ENCODE data around the gene F13A1.

Gene F13A1

GRCh38 chr6:6191476-6191875 lies 129.0 kb downstream of the F13A1 start:
- DNase-seq, result no peak

GRCh38 chr6:6180684-6181083 lies 139.8 kb downstream of the F13A1 start:
- DNase-seq, result no peak

GRCh38 chr6:6179858-6180623 lies 140.4 kb downstream of the F13A1 start:
- no peak for DNase-seq

GRCh38 chr6:6178795-6179194 lies 141.7 kb downstream of the F13A1 start:
- no peak for DNase-seq

- DNase-seq, result no peak
Observed at GRCh38 chr6:6177754-6178153, 142.7 kb downstream of the F13A1 start.

- no peak for DNase-seq
Observed at GRCh38 chr6:6176586-6177228, 143.8 kb downstream of the F13A1 start.

- no peak for DNase-seq
Observed at GRCh38 chr6:6176127-6176526, 144.3 kb downstream of the F13A1 start.

- no peak for DNase-seq
Observed at GRCh38 chr6:6169141-6169540, 151.3 kb downstream of the F13A1 start.

GRCh38 chr6:6166064-6166463 lies 154.4 kb downstream of the F13A1 start:
- DNase-seq, result no peak

- DNase-seq, result no peak
Observed at GRCh38 chr6:6164367-6164766, 156.1 kb downstream of the F13A1 start.

GRCh38 chr6:6154335-6154734 lies 166.1 kb downstream of the F13A1 start:
- no peak for DNase-seq

GRCh38 chr6:6152060-6152459 lies 168.4 kb downstream of the F13A1 start:
- no peak for DNase-seq

GRCh38 chr6:6148192-6148815 lies 172.2 kb downstream of the F13A1 start:
- no peak for DNase-seq

GRCh38 chr6:6131492-6132109 lies 188.9 kb downstream of the F13A1 start:
- DNase-seq, result no peak

- no peak for DNase-seq
Observed at GRCh38 chr6:6125495-6125894, 195.0 kb downstream of the F13A1 start.

- DNase-seq, result no peak
Observed at GRCh38 chr6:6123803-6124202, 196.7 kb downstream of the F13A1 start.

- DNase-seq, result no peak
Observed at GRCh38 chr6:6121943-6122342, 198.5 kb downstream of the F13A1 start.

GRCh38 chr6:6105472-6106036 lies 214.9 kb downstream of the F13A1 start:
- DNase-seq, result no peak

Data from activated CD8-positive, alpha-beta memory T cell treated with anti-CD3 and anti-CD28 coated beads for 24 hours (primary cell).